ENCODE results near the gene ARHGAP25.

The ARHGAP25 gene

GRCh38 chr2:68837164-68837860 is 102.7 kb downstream of the ARHGAP25 start:
- peak in 1 of 2 experiments; percentile 34 for DNase-seq

DNA sequence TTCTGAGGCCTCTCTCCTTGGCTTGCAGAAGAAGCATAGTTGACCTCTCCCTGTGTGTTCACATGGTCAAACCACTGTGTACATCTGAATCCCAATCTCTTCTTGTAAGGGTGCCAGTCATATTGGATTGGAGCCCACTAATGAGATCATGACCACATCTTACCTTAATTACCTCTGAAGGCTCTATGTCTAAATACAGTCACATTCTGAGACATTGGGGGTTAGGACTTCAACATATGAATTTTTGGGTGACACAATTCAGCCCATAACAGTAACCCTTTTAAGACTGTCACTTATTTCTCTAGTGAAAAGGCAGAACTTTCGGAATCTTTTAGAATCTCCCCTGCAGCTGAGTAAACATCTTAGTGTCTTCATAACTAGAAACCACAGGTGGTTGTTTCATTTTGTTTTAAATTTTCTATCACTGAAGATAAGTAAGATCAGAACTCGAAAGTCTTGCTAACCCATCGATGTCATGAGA is 103.3 kb downstream of the ARHGAP25 start:
- DNase-seq: no peak

- no peak for DNase-seq
Observed at GRCh38 chr2:68838641-68839040, 104.0 kb downstream of the ARHGAP25 start.

DNA sequence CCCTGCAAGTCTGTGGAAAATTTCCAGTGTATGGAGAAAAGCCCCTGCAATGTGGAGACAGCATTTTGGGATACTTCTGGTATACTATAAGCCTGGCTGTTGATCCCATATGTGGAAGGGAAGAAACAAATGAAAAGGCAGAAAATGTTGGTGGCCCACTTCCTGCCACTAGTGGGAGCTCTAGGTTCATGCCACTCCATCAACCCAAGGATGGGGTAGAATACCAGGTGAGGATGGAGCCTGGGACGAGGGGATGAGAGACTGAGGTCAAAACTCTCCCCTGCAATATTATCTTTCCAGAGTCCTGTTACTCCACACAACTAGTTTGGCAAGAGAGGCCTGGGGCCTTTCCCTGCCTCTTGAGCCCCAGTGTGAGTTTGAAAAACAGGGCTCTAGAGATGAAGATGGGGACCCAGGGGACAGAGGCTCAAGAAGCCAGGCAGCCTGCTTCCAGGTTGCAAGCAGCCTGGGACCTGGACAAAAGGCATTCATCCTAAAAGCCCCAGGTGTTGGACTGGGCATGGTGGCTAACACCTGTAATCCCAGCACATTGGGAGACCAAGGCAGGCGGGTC is 104.7 kb downstream of the ARHGAP25 start:
- DNase-seq: peak in 1 of 2 experiments; percentile 5

DNA sequence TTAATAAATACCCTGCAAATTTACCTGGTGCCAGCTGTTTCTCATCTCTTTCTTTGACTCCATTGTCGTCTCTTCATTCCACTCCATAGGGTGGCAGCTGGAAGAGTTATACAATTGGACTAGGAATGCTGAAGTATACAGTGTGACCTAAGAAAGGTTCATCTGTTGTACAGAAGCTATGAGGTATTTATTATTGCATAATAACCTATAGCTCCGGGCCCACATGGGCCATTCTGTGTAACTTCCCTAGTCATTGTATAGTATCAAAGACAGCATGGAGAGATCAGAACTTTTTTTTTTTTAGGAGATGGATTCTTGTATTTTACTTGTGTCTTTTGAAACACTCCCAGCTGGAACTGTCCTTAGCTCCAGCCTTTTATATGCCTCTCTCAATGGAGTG is 110.4 kb downstream of the ARHGAP25 start:
- DNase-seq: no peak

- DNase-seq: no peak
Observed at GRCh38 chr2:68846091-68846490, 111.5 kb downstream of the ARHGAP25 start.

GRCh38 chr2:68847751-68848150 is 113.1 kb downstream of the ARHGAP25 start:
- DNase-seq: no peak

- DNase-seq: no peak
Observed at GRCh38 chr2:68849579-68850030, 115.0 kb downstream of the ARHGAP25 start.

DNA sequence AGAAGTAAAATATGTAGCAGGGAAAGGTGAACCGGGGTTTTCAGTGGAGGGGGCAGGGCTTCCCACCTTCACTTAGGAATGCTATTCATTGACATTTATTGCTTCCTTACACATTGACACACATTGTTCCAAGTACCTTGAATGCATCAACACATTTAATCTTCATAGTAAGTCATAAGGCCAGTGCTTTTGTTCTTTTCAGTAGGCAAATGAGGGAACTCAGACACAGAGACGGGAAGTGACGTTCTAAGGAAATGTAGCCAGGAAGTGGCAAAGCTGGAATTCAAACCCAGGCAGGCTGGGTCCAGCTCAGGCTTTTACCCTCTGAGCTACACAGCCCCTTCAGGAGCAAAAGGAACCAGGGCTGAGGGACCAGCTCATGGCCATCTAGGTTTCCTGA is 115.9 kb downstream of the ARHGAP25 start:
- peak in 1 of 2 experiments; percentile 2 for DNase-seq

GRCh38 chr2:68853035-68853434 is 118.4 kb downstream of the ARHGAP25 start:
- no peak for DNase-seq

DNA sequence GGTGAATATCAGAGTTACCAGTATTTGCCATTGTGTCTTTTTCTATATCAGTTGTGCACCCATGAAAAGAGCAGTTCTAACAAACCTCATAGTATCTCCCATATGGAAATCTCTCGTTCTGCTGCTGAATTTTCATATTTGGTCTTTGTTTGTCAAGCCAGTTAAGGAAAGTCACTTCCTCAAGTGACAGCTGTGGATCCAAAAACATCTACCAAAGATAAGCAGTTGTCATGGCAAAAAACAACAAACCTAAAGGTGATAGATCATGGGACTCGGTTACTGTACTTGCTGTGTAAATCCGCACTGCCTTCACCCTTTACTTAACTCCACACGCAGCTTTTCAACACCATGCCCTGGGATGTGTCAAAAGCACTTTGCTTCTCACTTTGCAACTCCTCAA is 119.3 kb downstream of the ARHGAP25 start:
- DNase-seq: peak; percentile 48 to 66

DNA sequence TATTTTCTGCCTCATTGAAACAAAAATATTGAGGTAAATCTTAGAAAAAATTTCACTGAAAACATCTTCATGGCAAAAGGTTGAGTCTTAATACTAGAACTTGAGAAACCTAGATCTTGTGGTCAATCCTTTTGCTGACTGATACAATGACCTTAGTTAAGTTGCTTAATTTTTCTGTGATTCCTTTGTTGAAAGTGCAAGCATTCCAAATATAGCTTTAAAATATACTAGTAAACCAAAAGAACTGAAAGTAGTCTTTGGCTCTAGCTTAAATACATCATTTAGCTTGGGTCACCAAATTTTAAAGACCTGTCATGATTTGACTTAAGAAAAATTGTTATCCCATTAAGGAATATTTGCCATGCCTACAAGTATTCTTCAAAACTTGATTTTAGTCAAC is 119.9 kb downstream of the ARHGAP25 start:
- DNase-seq: no peak

GRCh38 chr2:68855550-68855949 is 120.9 kb downstream of the ARHGAP25 start:
- DNase-seq: no peak

DNA sequence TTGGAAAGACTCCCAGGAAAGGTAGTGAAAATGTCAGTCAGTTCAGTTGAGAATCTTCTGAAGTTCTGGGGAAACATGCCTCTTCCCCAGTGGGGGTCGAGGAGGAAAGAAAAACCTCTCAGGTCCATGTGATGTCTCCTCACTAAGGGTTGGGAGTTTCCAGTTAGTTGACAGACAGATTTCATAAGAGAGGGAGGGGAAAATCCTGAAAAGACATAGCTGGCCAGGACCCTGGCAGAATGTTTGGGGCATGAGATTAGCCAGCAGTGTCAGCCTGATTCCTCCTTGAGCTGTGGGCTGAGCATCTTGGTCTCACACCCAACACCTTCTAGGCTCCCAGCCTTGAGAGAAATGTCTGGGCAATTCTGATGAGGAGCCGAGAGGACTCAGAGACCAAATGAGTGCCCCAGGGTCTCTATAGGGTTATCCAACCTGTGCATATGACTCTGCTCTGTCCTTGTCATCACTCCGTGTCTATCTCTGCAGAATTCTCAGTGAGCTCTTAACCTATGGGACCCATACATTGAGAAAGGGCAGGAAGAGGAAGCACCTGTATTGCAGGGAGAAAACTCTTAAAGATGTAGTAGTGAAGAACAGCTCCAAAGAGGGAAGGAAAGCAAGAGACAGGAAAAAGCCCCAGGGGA is 122.7 kb downstream of the ARHGAP25 start:
- no peak for DNase-seq

GRCh38 chr2:68857855-68858456 is 123.3 kb downstream of the ARHGAP25 start:
- DNase-seq: peak in 1 of 2 experiments; percentile 31

DNA sequence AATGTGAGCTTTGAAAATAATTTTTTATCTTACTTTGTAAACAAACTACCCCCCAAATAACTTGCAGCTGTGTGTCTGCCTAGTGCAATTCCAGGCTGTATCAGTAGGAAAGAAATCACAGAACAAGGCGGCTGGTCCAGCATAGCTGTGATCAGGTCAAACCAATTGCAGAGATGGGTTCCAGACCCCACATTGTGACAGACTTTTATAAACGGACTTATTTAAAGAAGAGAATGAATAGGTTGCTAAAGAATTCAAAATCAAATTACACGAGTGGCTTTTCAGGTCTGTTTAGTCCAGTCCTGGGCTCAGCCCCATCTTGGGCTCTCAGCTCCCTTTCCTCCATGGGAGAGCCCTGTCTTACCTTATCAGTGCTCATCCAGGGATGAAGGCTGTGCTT is 125.5 kb downstream of the ARHGAP25 start:
- DNase-seq: no peak

DNA sequence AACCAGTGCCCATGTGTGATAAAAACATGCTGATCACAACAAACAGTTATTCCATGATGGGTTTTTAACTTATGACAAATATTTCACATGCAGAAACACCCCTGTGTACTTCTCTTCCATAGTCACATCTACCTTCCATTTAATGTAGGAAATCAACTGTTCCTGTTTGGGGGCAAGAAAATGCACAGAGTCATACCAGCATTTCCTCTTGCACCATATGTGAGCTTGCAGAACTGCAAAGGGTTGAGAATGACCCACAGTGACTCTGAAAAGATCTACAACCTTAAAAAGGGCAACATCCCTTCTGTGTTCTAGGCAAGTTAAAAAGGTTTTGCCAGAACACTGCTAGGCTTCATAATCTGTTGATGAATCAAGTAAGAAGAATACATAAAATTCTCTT is 126.7 kb downstream of the ARHGAP25 start:
- no peak for DNase-seq

DNA sequence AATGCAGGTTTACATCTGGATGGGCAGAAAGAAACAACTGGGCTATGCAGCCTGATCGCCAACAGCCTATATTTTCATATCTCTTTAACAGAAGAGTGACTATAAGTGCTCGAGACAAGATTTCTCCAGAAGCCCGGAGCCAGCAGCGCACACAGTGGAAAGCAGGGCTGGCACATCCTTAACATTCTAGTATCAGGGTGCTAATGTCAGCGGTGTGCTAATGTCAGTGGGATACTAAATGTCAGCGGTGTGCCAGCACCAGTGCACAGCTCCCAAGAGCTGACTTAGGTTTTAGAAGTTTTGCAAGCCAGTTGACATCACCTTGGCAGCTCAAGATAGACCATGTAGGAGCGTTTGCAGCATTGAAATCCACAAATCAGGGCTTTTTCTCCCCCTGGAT is 128.3 kb downstream of the ARHGAP25 start:
- DNase-seq: no peak

- DNase-seq: no peak
Observed at GRCh38 chr2:68863996-68864395, 129.4 kb downstream of the ARHGAP25 start.

DNA sequence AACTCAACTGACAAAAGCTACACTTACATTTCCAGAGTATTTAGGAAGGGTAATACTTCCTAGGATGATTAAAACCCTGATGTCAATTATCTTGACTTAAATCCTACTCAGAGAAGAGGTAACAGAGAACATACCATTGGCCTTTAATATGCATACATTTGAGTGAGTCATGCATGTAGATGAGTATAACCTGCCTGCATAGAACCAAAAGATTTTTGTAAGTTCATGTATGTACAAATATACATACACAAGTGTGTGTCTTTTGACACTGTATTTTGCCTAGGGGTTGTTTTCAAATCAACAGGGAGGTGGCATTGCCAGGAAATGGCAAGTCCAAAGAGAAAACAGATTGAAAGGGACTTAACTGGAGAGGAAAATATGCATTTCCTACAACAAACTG is 130.5 kb downstream of the ARHGAP25 start:
- no peak for DNase-seq

- DNase-seq: no peak
Observed at GRCh38 chr2:68870215-68870614, 135.6 kb downstream of the ARHGAP25 start.

DNA sequence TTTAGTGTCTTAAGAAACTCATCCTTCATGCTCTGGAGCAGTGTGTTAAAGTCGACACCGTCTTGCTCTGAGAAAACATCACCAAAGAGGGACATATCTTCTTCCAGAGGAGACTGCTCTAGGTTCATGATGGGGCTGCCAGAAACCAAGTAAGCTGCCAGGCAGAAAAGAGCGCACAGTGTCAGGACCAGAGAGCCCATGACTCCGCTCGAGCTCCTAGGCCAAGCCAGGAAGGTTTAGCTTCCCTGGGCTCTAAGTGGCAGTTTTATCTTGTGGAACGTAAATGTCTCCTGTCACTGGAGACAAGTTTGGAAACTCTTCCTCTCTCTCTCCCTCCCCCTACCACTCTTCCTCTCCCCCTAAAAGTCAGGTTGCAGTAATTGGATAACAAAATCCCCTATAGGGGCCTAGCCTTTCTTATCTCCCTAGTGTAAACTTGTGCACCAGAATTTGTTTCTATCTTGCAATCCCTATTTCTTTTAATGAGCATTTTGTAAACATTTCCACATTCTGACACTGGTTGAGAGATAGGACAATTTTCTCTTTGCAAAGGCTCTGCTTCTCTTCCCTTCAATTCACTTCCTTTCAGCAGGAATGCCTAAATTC is 136.7 kb downstream of the ARHGAP25 start, which contains the start of gene BMP10:
TSS of gene BMP10 (minus strand) at position 239 of the 606 bp plus-strand sequence. CDS start at position 200, 39 bp downstream.
- no peak for DNase-seq
